GM23248 (cell line): ENCODE data around the gene LIMCH1.

Experiments used
- EZH2 ChIP-seq: fragments of 200-600 bp; sonication (generic); IDR thresholded peaks from 2 replicates; pipeline ENCODE4 v1.6.1; 2018; ENCODE audit warnings: antibody characterized with exemption, mild to moderate bottlenecking; ENCODE audit not compliant: insufficient read depth, poor library complexity, severe bottlenecking
- EZH2phosphoT487 ChIP-seq: fragments of 200-600 bp; sonication (generic); IDR thresholded peaks from 2 replicates; pipeline ENCODE4 v1.6.1; 2018; ENCODE audit warnings: antibody characterized with exemption, moderate library complexity, mild to moderate bottlenecking, low read depth; ENCODE audit not compliant: insufficient read depth

GRCh38 chr4:41631523-41631922, 93.6 kb downstream of the LIMCH1 start:
- no peak for TF ChIP-seq EZH2
- no peak for TF ChIP-seq EZH2phosphoT487
